Astrocyte of the hippocampus (primary cell): ENCODE results near the gene DNALI1.
"Not testable (repeated sequence)": the region's sequence is repeated elsewhere in the genome, so short reads cannot be mapped to it uniquely, and the experiment has no call there.

Experiments used
- DNase-seq: peaks from one replicate; pipeline ENCODE4 v3.0.0; 2011; ENCODE audit warnings: low read depth, low spot score

The DNALI1 gene

GRCh38 chr1:37556712-37557196 lies at the start of gene DNALI1:
Gene DNALI1, plus strand, starts transcription at chr1:37556940. Its CDS starts 55 bp downstream, at chr1:37556995.
- DNase-seq, result peak; percentile 97

- peak; percentile 80 for DNase-seq
Observed at GRCh38 chr1:37509181-37509580, 47.6 kb upstream of the DNALI1 start.

- DNase-seq, result peak; percentile 51
Observed at GRCh38 chr1:37513795-37514349, 42.9 kb upstream of the DNALI1 start.

- DNase-seq, result peak; percentile 96
Observed at GRCh38 chr1:37514350-37515184, 42.2 kb upstream of the DNALI1 start, which contains the start of gene MEAF6. Gene MEAF6, minus strand, starts transcription at chr1:37514766. Its CDS starts 20 bp downstream, at chr1:37514746.

- DNase-seq, result no peak
Observed at GRCh38 chr1:37515185-37516034, 41.3 kb upstream of the DNALI1 start.

GRCh38 chr1:37517569-37517968 lies 39.2 kb upstream of the DNALI1 start:
- DNase-seq, result no peak

- DNase-seq, result not testable (repeated sequence)
Observed at GRCh38 chr1:37518241-37518640, 38.5 kb upstream of the DNALI1 start.

- not testable (repeated sequence) for DNase-seq
Observed at GRCh38 chr1:37518929-37519328, 37.8 kb upstream of the DNALI1 start.

- DNase-seq, result no peak
Observed at GRCh38 chr1:37519613-37520012, 37.1 kb upstream of the DNALI1 start.

GRCh38 chr1:37529888-37530287 lies 26.9 kb upstream of the DNALI1 start:
- not testable (repeated sequence) for DNase-seq

GRCh38 chr1:37532418-37533156 lies 24.2 kb upstream of the DNALI1 start:
- not testable (repeated sequence) for DNase-seq

- no peak for DNase-seq
Observed at GRCh38 chr1:37533317-37534093, 23.2 kb upstream of the DNALI1 start.

- DNase-seq, result peak; percentile 93
Observed at GRCh38 chr1:37537378-37537777, 19.4 kb upstream of the DNALI1 start.

GRCh38 chr1:37539154-37539553 lies 17.6 kb upstream of the DNALI1 start:
- not testable (repeated sequence) for DNase-seq

- no peak for DNase-seq
Observed at GRCh38 chr1:37540036-37540785, 16.5 kb upstream of the DNALI1 start.

GRCh38 chr1:37544530-37544929 lies 12.2 kb upstream of the DNALI1 start:
- no peak for DNase-seq

- DNase-seq, result no peak
Observed at GRCh38 chr1:37545019-37545418, 11.7 kb upstream of the DNALI1 start.

GRCh38 chr1:37549341-37549740 lies 7.4 kb upstream of the DNALI1 start:
- DNase-seq, result peak; percentile 44

- DNase-seq, result no peak
Observed at GRCh38 chr1:37553598-37553926, 3.2 kb upstream of the DNALI1 start.
